B cell (primary cell): Measurements from ENCODE around the gene TAF1C. TPM values are rescaled to one million over a fixed set of nuclear protein-coding genes. Genes with fewer than 3 reads are reported as not detected.

Experiments used
- ATAC-seq: fragments of 200-7000 bp; cut with Tn5 transposase; one replicate; pipeline ENCODE4 v1.10.0; 2021; ENCODE audit warnings: low read depth, mild to moderate bottlenecking, moderate number of reproducible peaks, moderate library complexity
- CTCF ChIA-PET: fragments of 350-600 bp; sonication (Branson Sonifier 250); formaldehyde crosslinking; loops from one replicate; lab custom pipeline; 2021; ENCODE audit warnings: antibody characterized with exemption, inconsistent platforms; lab: Charles Lee
- POLR2A ChIA-PET: fragments of 350-600 bp; sonication (Branson Sonifier 250); formaldehyde crosslinking; loops from one replicate; lab custom pipeline; 2021; ENCODE audit warnings: antibody characterized with exemption; lab: Charles Lee
- DNase-seq: peaks from one replicate; pipeline ENCODE4 v3.0.0; 2013
- H2AFZ ChIP-seq: 2 replicates; pipeline ENCODE4 v1.6.1; 2012; ENCODE audit warnings: mild to moderate bottlenecking, low read depth, low read length; ENCODE audit not compliant: insufficient read depth, poor library complexity, severe bottlenecking
- H3K27ac ChIP-seq, 2 donors: 1 replicate in 1 of 2; 2 replicates in 1 of 2; pipeline ENCODE4 v1.5.1; 2012 to 2013; ENCODE audit warnings: low read length in 2 of 2, mild to moderate bottlenecking in 2 of 2, moderate library complexity in 1 of 2
- H3K27me3 ChIP-seq, 4 experiments: fragments of 200-600 bp in 1 of 4; sonication (generic) in 1 of 4; replicated peaks in 1 of 4; 1 replicate in 2 of 4; 2 replicates in 2 of 4; pipeline versions ENCODE4 v1.6.1 to v1.7.0; 2013 to 2016; ENCODE audit warnings: low read length in 3 of 4, mild to moderate bottlenecking in 2 of 4, mixed read lengths in 1 of 4, moderate library complexity in 1 of 4; ENCODE audit not compliant: insufficient read depth in 4 of 4, control insufficient read depth in 3 of 4; ENCODE audit errors: control extremely low read depth in 1 of 4
- H3K36me3 ChIP-seq, 2 experiments: replicated peaks in 1 of 2; 1 replicate in 1 of 2; 2 replicates in 1 of 2; pipeline versions ENCODE4 v1.6.1 to v1.7.1; 2013; ENCODE audit warnings: low read length in 1 of 2; ENCODE audit not compliant: insufficient read depth in 2 of 2, control insufficient read depth in 1 of 2; ENCODE audit errors: control extremely low read depth in 1 of 2, extremely low read depth in 1 of 2
- H3K4me1 ChIP-seq, 2 donors: fragments of 200-600 bp in 1 of 2; sonication (generic) in 1 of 2; 1 replicate in 1 of 2; 2 replicates in 1 of 2; pipeline versions ENCODE4 v1.5.1 to v1.6.1; 2013 to 2017; ENCODE audit warnings: low read length in 2 of 2; ENCODE audit not compliant: control insufficient read depth in 2 of 2, insufficient read depth in 2 of 2
- H3K4me2 ChIP-seq: replicated peaks from 2 replicates; pipeline ENCODE3; 2012; ENCODE audit warnings: mild to moderate bottlenecking, low read depth, low read length; ENCODE audit not compliant: poor library complexity, severe bottlenecking
- H3K4me3 ChIP-seq, 5 experiments: fragments of 200-600 bp in 1 of 5; sonication (generic) in 1 of 5; 1 replicate in 3 of 5; 2 replicates in 2 of 5; pipeline versions ENCODE4 v1.5.1 to v1.7.0; 2011 to 2016; ENCODE audit warnings: low read length in 4 of 5, mild to moderate bottlenecking in 4 of 5, low read depth in 2 of 5, control low read depth in 1 of 5, moderate library complexity in 1 of 5; ENCODE audit not compliant: insufficient read depth in 1 of 5; ENCODE audit errors: control extremely low read depth in 1 of 5, extremely low read depth in 1 of 5
- H3K79me2 ChIP-seq: fragments of 200-600 bp; sonication (generic); one replicate; pipeline ENCODE4 v1.6.0; 2016; ENCODE audit warnings: low read length; ENCODE audit not compliant: control insufficient read depth, insufficient read depth
- H3K9ac ChIP-seq: fragments of 200-600 bp; sonication (generic); 2 replicates; pipeline ENCODE4 v1.6.1; 2017; ENCODE audit warnings: mild to moderate bottlenecking, low read length, moderate library complexity
- H3K9me3 ChIP-seq, 3 donors: one replicate each; pipeline versions ENCODE4 v1.6.1 to v1.7.1; 2013; ENCODE audit warnings: low read length in 2 of 3; ENCODE audit not compliant: control insufficient read depth in 2 of 3, insufficient read depth in 1 of 3; ENCODE audit errors: control extremely low read depth in 1 of 3
- H4K20me1 ChIP-seq: 2 replicates; pipeline ENCODE4 v1.6.0; 2012; ENCODE audit warnings: mild to moderate bottlenecking, low read length; ENCODE audit not compliant: insufficient read depth, control insufficient read depth, poor library complexity, severe bottlenecking
- H3K27ac Mint-ChIP-seq: one replicate; pipeline ENCODE4 v1.8.0; 2021; ENCODE audit warnings: mixed read lengths
- H3K27me3 Mint-ChIP-seq: one replicate; pipeline ENCODE4 v1.8.0; 2021; ENCODE audit warnings: mixed read lengths
- H3K4me1 Mint-ChIP-seq: one replicate; pipeline ENCODE4 v1.8.0; 2021; ENCODE audit warnings: mixed read lengths
- H3K4me3 Mint-ChIP-seq: one replicate; pipeline ENCODE4 v1.8.0; 2021; ENCODE audit warnings: mixed read lengths
- H3K9me3 Mint-ChIP-seq: one replicate; pipeline ENCODE4 v1.8.0; 2022; ENCODE audit warnings: mixed read lengths; ENCODE audit not compliant: insufficient read depth
- CTCF ChIP-seq: fragments of 200-600 bp; IDR thresholded peaks from one replicate; pipeline ENCODE4 v1.8.0; 2022; ENCODE audit warnings: antibody characterized with exemption, mild to moderate bottlenecking
- EZH2 ChIP-seq: IDR thresholded peaks from 2 replicates; pipeline ENCODE4 v1.6.1; 2012; ENCODE audit warnings: borderline replicate concordance, low read depth, mild to moderate bottlenecking, moderate library complexity, low read length; ENCODE audit not compliant: insufficient read depth, poor library complexity, severe bottlenecking
- WGBS: methylation state at CpG from one replicate; pipeline ENCODE4 v1.1.5; 2013; ENCODE audit warnings: missing lambda C conversion rate; ENCODE audit not compliant: insufficient coverage; 5-methylcytosine and 5-hydroxymethylcytosine counted together
- intact Hi-C: fragments of 100-400 bp; cut with micrococcal nuclease; formaldehyde crosslinking; loops from one replicate; pipeline ENCODE4 v1.10.0; 2022
- polyA plus RNA-seq: library from polyadenylated mRNA; depleted of rRNA; stranded (reverse); fragments of >200 nt; gene quantifications from 2 replicates; pipeline ENCODE4 v1.2.3, GENCODE V29; 2012
- total RNA-seq, 2 donors: library from RNA; stranded (reverse); fragments of 120-200 nt in 1 of 2; gene quantifications; 1 replicate in 1 of 2; 2 replicates in 1 of 2; pipeline versions ENCODE4 v1.2.3 to v1.2.4, GENCODE V29; 2013 to 2022

The TAF1C gene
- total and polyA plus RNA-seq, 2 donors (not counting 1 experiment from before 2014, with no cell fraction given), result 115 to 125 TPM

- ChIA-PET POLR2A (interaction anchor here (0.7 kb wide), 1 partner anchor 16 kb away, joined by 5 read pairs; the partner anchor contains the start of gene MBTPS1), CTCF (interaction anchor here (1.8 to 2.5 kb wide), 2 partner anchors 11 to 16 kb away, joined by 6 to 11 read pairs; partner anchors contain the start of gene MBTPS1)
- Histone ChIP-seq H3K4me2 (peak overlapping the region; percentile 37), H3K4me3 (no peak overlapping the region), H4K20me1 (peaks cover 7% of the 10 kb centered on the region), H3K9me3 (no peaks in the 10 kb centered on the region), H3K36me3 (peaks cover 3 to 16% of the 10 kb centered on the region in 2 experiments), H3K27me3 (no peaks in the 10 kb centered on the region), H2AFZ (no peak overlapping the region), H3K4me1 (peaks cover 9 to 16% of the 10 kb centered on the region in 2 donors), H3K27ac (peak overlapping the region in 1 of 2 donors; percentile 40), H3K9ac (no peak overlapping the region), H3K79me2 (peaks cover 43% of the 10 kb centered on the region)
- DNase-seq (peak; percentile 32), ATAC-seq (peak; percentile 53)
- intact Hi-C loops, result no loop called here
- Mint-ChIP-seq H3K27ac (peak overlapping the region; percentile 67), H3K9me3 (no peaks in the 10 kb centered on the region), H3K4me1 (peaks cover 20% of the 10 kb centered on the region), H3K4me3 (peak overlapping the region; percentile 13), H3K27me3 (no peaks in the 10 kb centered on the region)
- WGBS, result 40% methylated on average over 1 of the region's 7 CpGs
- no peak for TF ChIP-seq EZH2
- TF ChIP-seq CTCF, result no peak
Measured at GRCh38 chr16:84132527-84133285, 54.2 kb downstream of the TAF1C start.

GRCh38 chr16:84131117-84131516, 55.7 kb downstream of the TAF1C start:
- peaks cover 3 to 16% of the 10 kb centered on the region in 2 experiments for H3K36me3 ChIP-seq
- H3K27ac Mint-ChIP-seq, result no peak overlapping the region
- H3K27me3 ChIP-seq, result no peaks in the 10 kb centered on the region
- peaks cover 9 to 16% of the 10 kb centered on the region in 2 donors for H3K4me1 ChIP-seq
- H3K9ac ChIP-seq, result no peak overlapping the region
- ChIA-PET CTCF (no interaction called here), POLR2A (interaction anchor here (1.5 kb wide), 1 partner anchor 14 kb away, joined by 3 read pairs; the partner anchor contains the start of gene MBTPS1)
- no peak overlapping the region for H3K4me2 ChIP-seq
- H3K79me2 ChIP-seq, result peaks cover 27% of the 10 kb centered on the region
- 90% methylated on average over 3 of the region's 5 CpGs for WGBS
- DNase-seq, result no peak
- intact Hi-C loops, result no loop called here
- no peak overlapping the region for H3K4me3 Mint-ChIP-seq
- H3K27me3 Mint-ChIP-seq, result no peaks in the 10 kb centered on the region
- H2AFZ ChIP-seq, result no peak overlapping the region
- H3K4me1 Mint-ChIP-seq, result peaks cover 20% of the 10 kb centered on the region
- no peaks in the 10 kb centered on the region for H3K9me3 ChIP-seq
- TF ChIP-seq CTCF, result no peak
- TF ChIP-seq EZH2, result no peak
- no peak overlapping the region for H3K4me3 ChIP-seq
- no peak overlapping the region for H3K27ac ChIP-seq
- H3K9me3 Mint-ChIP-seq, result no peaks in the 10 kb centered on the region
- H4K20me1 ChIP-seq, result no peaks in the 10 kb centered on the region
- no peak for ATAC-seq
